Measurements from ENCODE around the gene MAP2K6.

GRCh38 chr17:69470702-69471101 lies 56.2 kb downstream of the MAP2K6 start:
- TF ChIP-seq EZH2 (IDR thresholded peaks at IDR 0.05; ENCODE audit: low read length, unreplicated experiment) (no peak), CTCF (conservative IDR thresholded peaks at IDR 0.05; ENCODE audit: low read depth, low read length) (no peak), EZH2phosphoT487 (IDR thresholded peaks at IDR 0.05; ENCODE audit: borderline replicate concordance, low read length) (no peak)

Measured in PC-3 (cell line).